Naive B cell (primary cell): ENCODE results near the gene MSI2. TPM values are rescaled to one million over a fixed set of nuclear protein-coding genes. Genes with fewer than 3 reads are reported as not detected.

ENCODE experiments used
- ATAC-seq, 2 donors: fragments of 150-1000 bp; cut with Tn5 transposase; 2 replicates each; pipeline ENCODE4 v1.10.0; 2021; ENCODE audit warnings: low read depth in 2 of 2, mild to moderate bottlenecking in 2 of 2, moderate library complexity in 2 of 2
- DNase-seq: peaks from one replicate; pipeline ENCODE4 v3.0.0; 2022
- H3K27ac Mint-ChIP-seq, 6 donors: one replicate each; pipeline ENCODE4 v1.8.0; 2020 to 2022; ENCODE audit warnings: mild to moderate bottlenecking in 6 of 6, mixed read lengths in 6 of 6, moderate library complexity in 5 of 6, inconsistent platforms in 2 of 6
- H3K27me3 Mint-ChIP-seq, 3 donors: one replicate each; pipeline ENCODE4 v1.8.0; 2021 to 2022; ENCODE audit warnings: mixed read lengths in 3 of 3, mild to moderate bottlenecking in 1 of 3
- H3K36me3 Mint-ChIP-seq, 2 donors: one replicate each; pipeline ENCODE4 v1.8.0; 2020 to 2022; ENCODE audit warnings: mixed read lengths in 2 of 2, inconsistent platforms in 1 of 2, mild to moderate bottlenecking in 1 of 2
- H3K4me1 Mint-ChIP-seq, 3 donors: one replicate each; pipeline ENCODE4 v1.8.0; 2020 to 2022; ENCODE audit warnings: mixed read lengths in 3 of 3, inconsistent platforms in 1 of 3, mild to moderate bottlenecking in 1 of 3, moderate library complexity in 1 of 3
- H3K4me3 Mint-ChIP-seq, 8 donors: one replicate each; pipeline ENCODE4 v1.8.0; 2020 to 2022; ENCODE audit warnings: mild to moderate bottlenecking in 8 of 8, mixed read lengths in 8 of 8, moderate library complexity in 8 of 8, inconsistent platforms in 2 of 8
- H3K9me3 Mint-ChIP-seq, 7 donors: one replicate each; pipeline ENCODE4 v1.8.0; 2020 to 2022; ENCODE audit warnings: mixed read lengths in 7 of 7, mild to moderate bottlenecking in 5 of 7, inconsistent platforms in 2 of 7, moderate library complexity in 1 of 7
- polyA plus RNA-seq, 6 donors: library from polyadenylated mRNA; unstranded; fragments of 300-500 nt; fragmentation: Illumina TruSeq; gene quantifications; one replicate each; pipeline ENCODE4 v1.2.3, GENCODE V29; 2021; ENCODE audit warnings: low read depth in 6 of 6

The MSI2 gene
- polyA plus RNA-seq, 6 donors from 2014 or later = 4.0 to 11.3 (median 6.8) TPM

DNA sequence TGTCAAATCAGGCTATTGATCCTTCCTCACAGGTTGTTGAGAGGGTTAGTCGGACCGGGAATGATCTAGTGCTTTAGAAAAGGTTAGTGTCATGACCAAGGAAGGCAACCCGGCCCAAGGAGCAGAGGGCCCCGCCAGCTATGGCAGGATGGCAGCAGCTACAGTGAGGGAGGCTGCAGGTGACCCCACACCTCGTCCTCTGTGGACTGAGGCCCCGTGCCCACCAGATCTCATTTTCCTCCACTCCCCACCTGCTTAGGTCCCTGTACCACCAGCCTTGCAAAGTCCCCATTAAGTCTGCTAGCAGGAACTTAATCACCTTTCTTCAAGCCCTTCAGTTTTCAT is 381.3 kb downstream of the MSI2 start:
- ATAC-seq (no peak), DNase-seq (no peak)
- H3K4me3 Mint-ChIP-seq = peak overlapping the region in 1 of 8 donors; percentile 49
- H3K27me3 Mint-ChIP-seq = no peaks in the 10 kb centered on the region
- peaks cover 1 to 15% (median 12%) of the 10 kb centered on the region in 3 donors for H3K4me1 Mint-ChIP-seq
- H3K27ac Mint-ChIP-seq = peak overlapping the region in 1 of 6 donors; percentile 66
- peaks cover 7 to 17% of the 10 kb centered on the region in 2 donors for H3K36me3 Mint-ChIP-seq
- peaks cover 0 to 8% (median 0%) of the 10 kb centered on the region in 7 donors for H3K9me3 Mint-ChIP-seq

GRCh38 chr17:57638284-57638683 is 382.0 kb downstream of the MSI2 start:
- ATAC-seq (no peak), DNase-seq (no peak)
- H3K9me3 Mint-ChIP-seq = peaks cover 0 to 8% (median 0%) of the 10 kb centered on the region in 7 donors
- no peaks in the 10 kb centered on the region for H3K27me3 Mint-ChIP-seq
- peaks cover 7 to 15% of the 10 kb centered on the region in 2 donors for H3K36me3 Mint-ChIP-seq
- H3K4me3 Mint-ChIP-seq = no peak overlapping the region
- peaks cover 1 to 15% (median 12%) of the 10 kb centered on the region in 3 donors for H3K4me1 Mint-ChIP-seq
- H3K27ac Mint-ChIP-seq = peak overlapping the region in 1 of 6 donors; percentile 38

GRCh38 chr17:57639381-57639780 is 383.1 kb downstream of the MSI2 start:
- Mint-ChIP-seq H3K4me1 (peaks cover 1 to 15% (median 12%) of the 10 kb centered on the region in 3 donors), H3K36me3 (peaks cover 4 to 5% of the 10 kb centered on the region in 2 donors), H3K9me3 (peaks cover 0 to 3% (median 0%) of the 10 kb centered on the region in 7 donors), H3K27me3 (no peaks in the 10 kb centered on the region), H3K4me3 (no peak overlapping the region), H3K27ac (no peak overlapping the region)
- ATAC-seq (no peak), DNase-seq (no peak)

DNA sequence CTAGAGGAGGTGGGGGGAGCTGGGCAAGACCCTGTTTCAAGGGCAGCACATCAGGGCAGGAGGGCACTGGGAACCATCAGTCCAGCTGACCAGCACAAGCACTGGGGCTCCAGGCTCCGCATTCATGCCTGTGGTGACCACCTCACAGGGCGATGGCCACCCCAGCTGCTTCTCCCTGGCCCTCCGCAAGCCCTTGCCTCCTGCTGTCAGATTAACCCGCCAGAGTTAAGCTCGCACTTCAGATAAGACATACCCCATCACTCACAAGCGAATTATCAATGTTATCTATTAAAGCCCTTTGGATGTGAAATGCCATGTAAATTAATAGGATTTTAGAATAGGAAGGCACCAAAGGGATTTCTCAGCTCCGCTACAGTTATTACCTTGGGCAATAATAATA is 383.8 kb downstream of the MSI2 start:
- H3K9me3 Mint-ChIP-seq = no peaks in the 10 kb centered on the region
- DNase-seq (no peak), ATAC-seq (no peak)
- H3K27ac Mint-ChIP-seq = peak overlapping the region in 2 of 6 donors; percentile 65 to 67
- peaks cover 1 to 15% (median 12%) of the 10 kb centered on the region in 3 donors for H3K4me1 Mint-ChIP-seq
- no peaks in the 10 kb centered on the region for H3K27me3 Mint-ChIP-seq
- no peak overlapping the region for H3K4me3 Mint-ChIP-seq
- no peaks in the 10 kb centered on the region for H3K36me3 Mint-ChIP-seq

- H3K27me3 Mint-ChIP-seq = no peaks in the 10 kb centered on the region
- peak overlapping the region in 1 of 6 donors; percentile 59 for H3K27ac Mint-ChIP-seq
- no peak overlapping the region for H3K4me3 Mint-ChIP-seq
- DNase-seq = no peak
- no peaks in the 10 kb centered on the region for H3K36me3 Mint-ChIP-seq
- H3K4me1 Mint-ChIP-seq = peaks cover 3 to 5% (median 4%) of the 10 kb centered on the region in 3 donors
- H3K9me3 Mint-ChIP-seq = no peaks in the 10 kb centered on the region
- ATAC-seq = no peak
Observed at GRCh38 chr17:57641761-57642160, 385.4 kb downstream of the MSI2 start.

DNA sequence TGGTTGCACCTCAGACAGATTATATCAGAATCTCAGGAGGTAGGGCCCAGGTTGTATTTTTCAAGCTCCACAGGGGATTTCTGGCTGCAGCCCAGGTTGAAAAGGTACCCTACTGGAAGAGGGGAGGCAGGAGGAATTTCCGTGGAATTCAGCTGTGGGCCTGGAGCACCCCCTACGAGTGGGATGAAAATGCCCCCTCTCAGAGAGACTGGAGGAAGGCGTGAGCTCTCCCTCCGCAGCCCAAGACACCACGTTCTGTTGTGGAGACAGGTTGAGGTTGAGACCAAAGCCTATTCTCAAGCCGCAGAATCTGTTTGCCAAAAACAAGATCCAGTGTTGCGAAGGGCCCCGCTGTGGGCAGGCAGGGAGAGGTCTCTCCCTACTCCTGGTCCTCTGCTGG is 386.7 kb downstream of the MSI2 start:
- no peak for ATAC-seq
- no peaks in the 10 kb centered on the region for H3K36me3 Mint-ChIP-seq
- DNase-seq = no peak
- H3K27ac Mint-ChIP-seq = no peak overlapping the region
- H3K9me3 Mint-ChIP-seq = peaks cover 0 to 2% (median 0%) of the 10 kb centered on the region in 7 donors
- peaks cover 0 to 5% (median 2%) of the 10 kb centered on the region in 3 donors for H3K4me1 Mint-ChIP-seq
- H3K4me3 Mint-ChIP-seq = no peak overlapping the region
- no peaks in the 10 kb centered on the region for H3K27me3 Mint-ChIP-seq

DNA sequence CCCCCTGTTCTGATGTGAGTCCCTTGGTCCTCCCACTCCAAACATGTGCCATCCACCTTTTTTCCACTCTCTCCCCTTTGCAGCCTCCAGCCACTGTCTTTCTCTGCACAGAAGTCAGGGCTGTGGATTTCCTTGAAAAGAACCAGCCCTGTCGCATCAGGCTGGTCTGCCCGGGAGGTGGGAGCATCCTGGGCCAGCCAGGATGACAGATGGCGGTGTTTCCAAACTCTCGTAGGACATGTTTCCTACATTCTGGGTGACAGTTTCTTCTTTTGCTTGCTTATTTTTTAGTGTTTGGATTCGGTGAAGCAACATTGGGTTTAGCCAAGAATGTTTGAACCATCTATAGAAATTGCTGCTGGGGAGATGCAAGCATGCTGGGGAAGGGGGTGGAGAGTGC is 388.0 kb downstream of the MSI2 start:
- DNase-seq = no peak
- H3K9me3 Mint-ChIP-seq = peaks cover 0 to 2% (median 0%) of the 10 kb centered on the region in 7 donors
- no peak overlapping the region for H3K4me3 Mint-ChIP-seq
- H3K4me1 Mint-ChIP-seq = peaks cover 0 to 5% (median 2%) of the 10 kb centered on the region in 3 donors
- peak overlapping the region in 1 of 6 donors; percentile 20 for H3K27ac Mint-ChIP-seq
- H3K36me3 Mint-ChIP-seq = no peaks in the 10 kb centered on the region
- no peak for ATAC-seq
- no peaks in the 10 kb centered on the region for H3K27me3 Mint-ChIP-seq

GRCh38 chr17:57645950-57646665 is 389.8 kb downstream of the MSI2 start:
- no peak for ATAC-seq
- no peak overlapping the region for H3K4me3 Mint-ChIP-seq

DNA sequence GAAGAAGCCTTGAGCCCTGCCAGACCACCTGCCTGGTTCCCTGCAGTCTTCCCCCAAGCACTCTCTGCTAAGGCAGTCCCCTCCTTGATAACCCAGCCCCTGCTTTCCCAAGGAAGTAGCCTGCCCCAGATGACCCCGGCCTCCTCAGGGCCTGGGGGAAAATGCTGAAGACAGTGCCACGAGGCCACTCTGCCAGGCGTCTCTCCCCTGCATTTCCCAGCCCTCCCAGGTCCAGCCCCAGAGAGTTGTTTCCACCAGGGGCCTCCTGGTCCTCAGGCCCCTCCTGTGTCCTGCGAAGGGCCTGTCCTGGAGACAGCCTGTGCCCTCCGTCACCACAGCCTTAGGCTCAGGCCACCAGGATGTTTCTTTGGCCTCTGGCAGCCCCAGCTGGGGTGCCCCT is 392.4 kb downstream of the MSI2 start:
- no peaks in the 10 kb centered on the region for H3K36me3 Mint-ChIP-seq
- H3K27me3 Mint-ChIP-seq = no peaks in the 10 kb centered on the region
- peaks cover 0 to 2% (median 0%) of the 10 kb centered on the region in 7 donors for H3K9me3 Mint-ChIP-seq
- no peak overlapping the region for H3K27ac Mint-ChIP-seq
- no peak overlapping the region for H3K4me3 Mint-ChIP-seq
- DNase-seq (no peak), ATAC-seq (no peak)
- H3K4me1 Mint-ChIP-seq = peaks cover 0 to 2% (median 0%) of the 10 kb centered on the region in 3 donors

More at GRCh38 chr17:57645950-57646665, 389.8 kb downstream of the MSI2 start:
- Mint-ChIP-seq H3K27ac (peak overlapping the region in 1 of 6 donors; percentile 5), H3K27me3 (no peaks in the 10 kb centered on the region), H3K4me1 (peaks cover 0 to 4% (median 2%) of the 10 kb centered on the region in 3 donors), H3K9me3 (peaks cover 0 to 2% (median 0%) of the 10 kb centered on the region in 7 donors), H3K36me3 (no peaks in the 10 kb centered on the region)
- DNase-seq = no peak

GRCh38 chr17:57649191-57649590 is 392.9 kb downstream of the MSI2 start:
- Mint-ChIP-seq H3K27me3 (no peaks in the 10 kb centered on the region), H3K4me3 (no peak overlapping the region), H3K27ac (no peak overlapping the region), H3K36me3 (no peaks in the 10 kb centered on the region), H3K4me1 (peaks cover 0 to 2% (median 0%) of the 10 kb centered on the region in 3 donors), H3K9me3 (peaks cover 0 to 2% (median 0%) of the 10 kb centered on the region in 7 donors)
- DNase-seq = no peak
- no peak for ATAC-seq

DNA sequence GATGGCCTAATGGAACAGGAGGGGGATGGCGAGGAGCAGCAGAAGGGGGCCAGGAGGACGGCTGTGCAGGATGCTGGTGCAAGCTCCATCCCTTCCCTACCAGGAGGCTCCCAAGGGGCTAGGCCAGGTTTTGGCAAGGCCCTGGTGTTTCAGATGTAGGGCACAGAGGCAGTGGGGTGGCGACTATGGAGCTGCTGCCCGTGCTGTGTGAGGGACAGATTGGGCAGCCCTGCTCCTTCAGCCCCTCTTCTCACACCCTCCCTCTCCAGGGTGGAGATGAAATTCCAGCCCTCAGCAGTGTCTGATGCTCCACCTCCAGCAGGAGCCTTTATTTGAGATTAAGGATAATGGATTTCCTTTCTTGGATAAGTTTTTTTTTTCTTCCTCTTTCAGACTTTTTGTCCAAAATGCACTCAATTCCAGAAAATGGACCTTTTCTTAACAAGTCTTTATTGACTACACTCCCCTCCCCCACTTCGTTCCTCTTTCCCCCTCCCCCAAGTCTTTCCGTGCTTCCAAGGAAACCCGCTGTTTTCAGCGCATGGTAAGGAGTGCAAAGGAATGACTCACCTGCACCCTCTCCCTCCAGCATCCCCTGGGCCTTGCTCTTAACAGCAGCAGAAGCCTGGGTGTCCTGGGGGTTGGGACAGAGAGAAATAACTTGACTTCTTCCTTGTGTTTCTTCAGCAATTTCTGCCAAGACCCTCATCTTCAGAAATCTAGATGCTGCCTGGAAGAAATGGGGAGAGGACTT is 393.6 kb downstream of the MSI2 start:
- Mint-ChIP-seq H3K4me3 (peak overlapping the region in 1 of 8 donors; percentile 68), H3K4me1 (peaks cover 0 to 2% (median 0%) of the 10 kb centered on the region in 3 donors), H3K27ac (no peak overlapping the region), H3K9me3 (peaks cover 0 to 2% (median 0%) of the 10 kb centered on the region in 7 donors), H3K36me3 (no peaks in the 10 kb centered on the region), H3K27me3 (no peaks in the 10 kb centered on the region)
- DNase-seq (no peak), ATAC-seq (no peak)

- H3K4me3 Mint-ChIP-seq = no peak overlapping the region
- peaks cover 0 to 2% (median 0%) of the 10 kb centered on the region in 7 donors for H3K9me3 Mint-ChIP-seq
- no peak for ATAC-seq
- H3K4me1 Mint-ChIP-seq = peaks cover 0 to 4% (median 0%) of the 10 kb centered on the region in 3 donors
- H3K27ac Mint-ChIP-seq = peak overlapping the region in 1 of 6 donors; percentile 53
- peaks cover 0 to 3% of the 10 kb centered on the region in 2 donors for H3K36me3 Mint-ChIP-seq
- no peaks in the 10 kb centered on the region for H3K27me3 Mint-ChIP-seq
- DNase-seq = no peak
Observed at GRCh38 chr17:57650548-57650947, 394.2 kb downstream of the MSI2 start.

DNA sequence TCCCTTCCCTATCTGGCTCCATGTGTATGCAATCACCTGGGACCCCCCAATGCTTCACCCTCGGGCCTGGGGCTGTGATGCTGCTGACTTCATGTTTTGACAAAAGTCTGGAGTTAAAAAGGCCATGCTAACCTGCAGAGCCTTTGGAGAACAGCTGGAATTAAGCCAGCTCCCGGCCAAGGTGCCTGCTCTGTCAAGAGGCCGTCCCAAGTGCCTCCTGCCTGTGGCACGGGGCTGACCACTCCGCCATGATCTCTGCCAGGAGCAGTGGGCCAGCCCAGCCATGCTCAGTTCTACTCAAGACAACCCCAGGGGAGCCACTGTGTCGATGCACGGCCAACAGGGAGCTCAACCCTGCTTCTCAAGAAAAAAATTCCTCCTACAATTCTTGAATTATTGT is 395.1 kb downstream of the MSI2 start:
- H3K27me3 Mint-ChIP-seq = no peaks in the 10 kb centered on the region
- no peak overlapping the region for H3K4me3 Mint-ChIP-seq
- peaks cover 0 to 2% (median 0%) of the 10 kb centered on the region in 7 donors for H3K9me3 Mint-ChIP-seq
- peaks cover 0 to 7% of the 10 kb centered on the region in 2 donors for H3K36me3 Mint-ChIP-seq
- no peak overlapping the region for H3K27ac Mint-ChIP-seq
- ATAC-seq (no peak), DNase-seq (no peak)
- H3K4me1 Mint-ChIP-seq = peaks cover 0 to 3% (median 0%) of the 10 kb centered on the region in 3 donors
